H9 (cell line): ENCODE data around the gene AMBN. TPM values are rescaled to one million over a fixed set of nuclear protein-coding genes. Genes with fewer than 3 reads are reported as not detected.

ENCODE experiments used
- DNase-seq: peaks from one replicate; pipeline ENCODE4 v3.0.0-alpha.2; 2017
- H2AFZ ChIP-seq: one replicate; pipeline ENCODE4 v1.6.1; 2013; ENCODE audit warnings: mild to moderate bottlenecking, low read length, control low read depth, moderate library complexity
- H2AK5ac ChIP-seq: 2 replicates; pipeline ENCODE4 v1.6.1; 2013; ENCODE audit warnings: low read length, control low read depth, mixed read lengths; ENCODE audit not compliant: insufficient read length
- H2BK120ac ChIP-seq: one replicate; pipeline ENCODE4 v1.6.1; 2013; ENCODE audit warnings: low read depth, mild to moderate bottlenecking, low read length, control low read depth, inconsistent platforms; ENCODE audit not compliant: poor library complexity, severe bottlenecking
- H2BK12ac ChIP-seq: 2 replicates; pipeline ENCODE4 v1.6.1; 2013; ENCODE audit warnings: low read length, control low read depth, mixed read lengths, low read depth; ENCODE audit not compliant: insufficient read length
- H2BK15ac ChIP-seq: 2 replicates; pipeline ENCODE4 v1.6.1; 2013; ENCODE audit warnings: low read depth, low read length, control low read depth
- H2BK20ac ChIP-seq: one replicate; pipeline ENCODE4 v1.6.1; 2013; ENCODE audit warnings: low read depth, mild to moderate bottlenecking, low read length, control low read depth, inconsistent platforms; ENCODE audit not compliant: poor library complexity, severe bottlenecking
- H2BK5ac ChIP-seq: 2 replicates; pipeline ENCODE4 v1.6.1; 2013; ENCODE audit warnings: low read length, control low read depth, mixed read lengths; ENCODE audit not compliant: insufficient read length
- H3K14ac ChIP-seq: 2 replicates; pipeline ENCODE4 v1.6.1; 2013; ENCODE audit warnings: low read length, control low read depth; ENCODE audit not compliant: insufficient read depth
- H3K18ac ChIP-seq: 2 replicates; pipeline ENCODE4 v1.6.1; 2013; ENCODE audit warnings: low read depth, mild to moderate bottlenecking, mixed read lengths, low read length, control low read depth; ENCODE audit not compliant: insufficient read length
- H3K23ac ChIP-seq: 2 replicates; pipeline ENCODE4 v1.6.1; 2013; ENCODE audit warnings: low read length, control low read depth, mixed read lengths, low read depth; ENCODE audit not compliant: insufficient read length
- H3K23me2 ChIP-seq: 2 replicates; pipeline ENCODE4 v1.6.1; 2013; ENCODE audit warnings: low read depth, mild to moderate bottlenecking, mixed read lengths, low read length, control low read depth; ENCODE audit not compliant: insufficient read length, poor library complexity, severe bottlenecking
- H3K27ac ChIP-seq: 2 replicates; pipeline ENCODE4 v1.5.1; 2013; ENCODE audit warnings: low read length, control low read depth, mixed read lengths, low read depth; ENCODE audit not compliant: insufficient read length
- H3K27me3 ChIP-seq: 2 replicates; pipeline ENCODE4 v1.6.1; 2013; ENCODE audit warnings: low read length, control low read depth, inconsistent platforms; ENCODE audit not compliant: insufficient read depth
- H3K4ac ChIP-seq: 2 replicates; pipeline ENCODE4 v1.6.1; 2013; ENCODE audit warnings: low read depth, mild to moderate bottlenecking, control low read depth, inconsistent platforms, low read length, moderate library complexity
- H3K4me1 ChIP-seq: 2 replicates; pipeline ENCODE4 v1.6.1; 2013; ENCODE audit warnings: low read length, control low read depth, inconsistent platforms; ENCODE audit not compliant: insufficient read depth
- H3K4me2 ChIP-seq: 2 replicates; pipeline ENCODE4 v1.6.1; 2013; ENCODE audit warnings: low read length, control low read depth, mixed read lengths; ENCODE audit not compliant: insufficient read length, insufficient read depth
- H3K56ac ChIP-seq: 2 replicates; pipeline ENCODE4 v1.6.1; 2013; ENCODE audit warnings: low read depth, mild to moderate bottlenecking, mixed read lengths, low read length, control low read depth; ENCODE audit not compliant: insufficient read length
- H3K79me1 ChIP-seq: 2 replicates; pipeline ENCODE4 v1.6.1; 2013; ENCODE audit warnings: low read depth, mild to moderate bottlenecking, moderate library complexity, low read length, control low read depth, inconsistent platforms; ENCODE audit not compliant: insufficient read depth, poor library complexity, severe bottlenecking
- H3K79me2 ChIP-seq: 2 replicates; pipeline ENCODE4 v1.6.1; 2013; ENCODE audit warnings: low read length, control low read depth, inconsistent platforms; ENCODE audit not compliant: insufficient read depth
- H3K9ac ChIP-seq: 2 replicates; pipeline ENCODE4 v1.6.1; 2013; ENCODE audit warnings: low read length, control low read depth, mixed read lengths; ENCODE audit not compliant: insufficient read length; ENCODE audit errors: extremely low read depth
- H3K9me3 ChIP-seq: one replicate; pipeline ENCODE4 v1.6.1; 2013; ENCODE audit warnings: low read depth, low read length, inconsistent platforms; ENCODE audit not compliant: control insufficient read depth
- H3T11ph ChIP-seq: one replicate; pipeline ENCODE4 v1.6.1; 2013; ENCODE audit warnings: mild to moderate bottlenecking, low read length, control low read depth, inconsistent platforms
- H4K20me1 ChIP-seq: one replicate; pipeline ENCODE4 v1.6.1; 2013; ENCODE audit not compliant: control insufficient read depth, insufficient read length, insufficient read depth
- H4K5ac ChIP-seq: 2 replicates; pipeline ENCODE4 v1.6.1; 2013; ENCODE audit warnings: low read depth, mild to moderate bottlenecking, mixed read lengths, low read length, control low read depth; ENCODE audit not compliant: insufficient read length
- H4K8ac ChIP-seq: replicated peaks from 2 replicates; pipeline ENCODE4 v1.6.1; 2013; ENCODE audit warnings: low read length, control low read depth, mixed read lengths, low read depth; ENCODE audit not compliant: insufficient read length
- H4K91ac ChIP-seq: 2 replicates; pipeline ENCODE4 v1.6.1; 2013; ENCODE audit warnings: low read depth, mild to moderate bottlenecking, moderate library complexity, mixed read lengths, low read length, control low read depth; ENCODE audit not compliant: insufficient read length
- H3K27ac Mint-ChIP-seq, 3 experiments: 2 replicates in 2 of 3; 3 replicates in 1 of 3; pipeline ENCODE4 v1.8.0; 2020 to 2021; ENCODE audit warnings: mixed read lengths in 3 of 3, mild to moderate bottlenecking in 1 of 3, moderate library complexity in 1 of 3
- H3K27me3 Mint-ChIP-seq: 2 replicates; pipeline ENCODE4 v1.8.0; 2021; ENCODE audit warnings: low read depth, mild to moderate bottlenecking, moderate library complexity, mixed read lengths
- H3K36me3 Mint-ChIP-seq, 3 experiments: 2 replicates in 2 of 3; 3 replicates in 1 of 3; pipeline ENCODE4 v1.8.0; 2020 to 2021; ENCODE audit warnings: low read depth in 3 of 3, mixed read lengths in 3 of 3; ENCODE audit not compliant: insufficient read depth in 1 of 3
- H3K4me1 Mint-ChIP-seq, 2 experiments: 2 replicates each; pipeline ENCODE4 v1.8.0; 2020; ENCODE audit warnings: mixed read lengths in 2 of 2
- H3K4me3 Mint-ChIP-seq, 2 experiments: 2 replicates in 1 of 2; 3 replicates in 1 of 2; pipeline ENCODE4 v1.8.0; 2020 to 2021; ENCODE audit warnings: mild to moderate bottlenecking in 2 of 2, mixed read lengths in 2 of 2, moderate library complexity in 1 of 2
- H3K9me3 Mint-ChIP-seq, 2 experiments: 2 replicates in 1 of 2; 3 replicates in 1 of 2; pipeline ENCODE4 v1.8.0; 2020; ENCODE audit warnings: mild to moderate bottlenecking in 2 of 2, mixed read lengths in 2 of 2, moderate library complexity in 1 of 2
- CTCF ChIP-seq: fragments of 200-600 bp; sonication (generic); conservative IDR thresholded peaks from 3 replicates; pipeline ENCODE4 v1.8.0; 2021; ENCODE audit warnings: antibody characterized with exemption, mild to moderate bottlenecking
- WGBS: extraction: QIAGEN DNeasy Blood & Tissue Kit; methylation state at CpG from one replicate; pipeline ENCODE4 v1.1.7; 2013; ENCODE audit warnings: missing lambda C conversion rate, low lambda C conversion rate, mixed read lengths; ENCODE audit not compliant: insufficient read length; ENCODE audit errors: extremely low coverage; 5-methylcytosine and 5-hydroxymethylcytosine counted together
- total RNA-seq: library from RNA; stranded (reverse); gene quantifications from 2 replicates; pipeline ENCODE4 v1.2.1, GENCODE V29; 2021

Gene AMBN
- total RNA-seq, 1 experiment from 2014 or later, result not detected

- no peaks in the 10 kb centered on the region; a peak in 1 of 5 replicates for H3K9me3 Mint-ChIP-seq
- no peak overlapping the region for H2BK120ac ChIP-seq
- H3K9me3 ChIP-seq, result no peaks in the 10 kb centered on the region
- no peak overlapping the region for H2AK5ac ChIP-seq
- no peak overlapping the region for H2BK15ac ChIP-seq
- H3K79me1 ChIP-seq, result no peaks in the 10 kb centered on the region
- no peak overlapping the region for H4K5ac ChIP-seq
- no peak overlapping the region for H3K4ac ChIP-seq
- H2BK20ac ChIP-seq, result no peak overlapping the region
- H3K4me3 Mint-ChIP-seq, result no peak overlapping the region
- H3K56ac ChIP-seq, result no peak overlapping the region
- H3K4me1 Mint-ChIP-seq, result peaks cover 3 to 6% of the 10 kb centered on the region in 2 experiments; a peak in 3 of 4 replicates
- no peak overlapping the region for H3K27ac Mint-ChIP-seq
- no peak overlapping the region for H2AFZ ChIP-seq
- H3K23me2 ChIP-seq, result no peaks in the 10 kb centered on the region
- no peak overlapping the region for H3K9ac ChIP-seq
- H3K36me3 Mint-ChIP-seq, result no peaks in the 10 kb centered on the region
- H4K91ac ChIP-seq, result no peak overlapping the region
- no CpG with 5 or more reads among the region's 3 CpGs for WGBS
- no peaks in the 10 kb centered on the region for H3K79me2 ChIP-seq
- H3T11ph ChIP-seq, result no peak overlapping the region
- H2BK5ac ChIP-seq, result no peak overlapping the region
- DNase-seq, result no peak
- no peak overlapping the region for H3K4me2 ChIP-seq
- H3K4me1 ChIP-seq, result no peaks in the 10 kb centered on the region
- no peak overlapping the region for H2BK12ac ChIP-seq
- no peaks in the 10 kb centered on the region for H3K27me3 Mint-ChIP-seq
- TF ChIP-seq CTCF, result no peak
- H3K27me3 ChIP-seq, result no peaks in the 10 kb centered on the region
- no peak overlapping the region for H3K27ac ChIP-seq
- no peak overlapping the region for H3K18ac ChIP-seq
- H3K23ac ChIP-seq, result no peak overlapping the region
- no peaks in the 10 kb centered on the region for H4K20me1 ChIP-seq
- no peak overlapping the region for H3K14ac ChIP-seq
- no peak overlapping the region for H4K8ac ChIP-seq
Measured at GRCh38 chr4:70603856-70604255, 11.8 kb downstream of the AMBN start.
